Urinary bladder (tissue), 4 donors: ENCODE results near the gene FRMPD2. TPM values are rescaled to one million over a fixed set of nuclear protein-coding genes. Genes with fewer than 3 reads are reported as not detected.

Experiments
- DNase-seq: peaks from one replicate; pipeline ENCODE4 v3.0.0-alpha.2; 2015; ENCODE audit errors: extremely low spot score
- H3K27ac ChIP-seq: one replicate; pipeline ENCODE4 v1.5.1; 2013; ENCODE audit warnings: low read depth, mild to moderate bottlenecking, moderate library complexity
- H3K36me3 ChIP-seq: one replicate; pipeline ENCODE4 v1.6.1; 2013; ENCODE audit warnings: mild to moderate bottlenecking, moderate library complexity; ENCODE audit not compliant: insufficient read depth
- H3K4me1 ChIP-seq: one replicate; pipeline ENCODE4 v1.6.1; 2013; ENCODE audit warnings: mild to moderate bottlenecking, moderate library complexity; ENCODE audit not compliant: insufficient read depth
- H3K4me3 ChIP-seq: one replicate; pipeline ENCODE4 v1.5.1; 2013; ENCODE audit warnings: low read depth, low read length
- WGBS: extraction: QIAGEN DNeasy Blood & Tissue Kit; methylation state at CpG from one replicate; pipeline ENCODE4 v1.1.7; 2013; 5-methylcytosine and 5-hydroxymethylcytosine counted together
- polyA plus RNA-seq: library from polyadenylated mRNA; stranded (reverse); fragments of 200-250 nt; gene quantifications from one replicate; pipeline ENCODE4 v1.2.3, GENCODE V29; 2013
- total RNA-seq: library from RNA; depleted of rRNA; stranded (reverse); fragments of >200 nt; gene quantifications from one replicate; pipeline ENCODE4 v1.2.3, GENCODE V29; 2014
- donor health status: healthy with polysubstance abuse.
- donor health status: healthy.

Gene FRMPD2
- total and polyA plus RNA-seq, 2 donors: 0.10 to 1.9 TPM

DNA sequence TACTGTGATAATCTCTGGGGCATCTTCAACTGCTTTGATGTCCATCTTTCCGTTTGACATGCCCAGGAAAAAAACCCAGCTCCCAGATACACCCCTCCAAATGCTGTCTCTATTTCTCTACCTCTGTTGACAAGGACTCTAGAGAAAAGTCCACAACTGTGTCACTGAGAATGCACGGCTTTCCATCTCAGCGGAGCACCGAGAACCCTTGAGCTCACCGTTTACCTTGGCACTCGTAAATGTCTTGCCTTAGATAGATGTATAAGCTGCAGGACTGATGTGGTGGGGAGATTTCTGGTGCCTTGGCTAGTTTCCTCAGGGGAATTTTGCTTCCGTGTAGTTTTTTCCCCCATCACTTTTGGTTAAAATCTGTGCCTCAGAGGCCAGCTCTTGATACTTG is 24.6 kb upstream of the FRMPD2 start:
- H3K36me3 ChIP-seq: no peaks in the 10 kb centered on the region
- 59% methylated on average over 7 of the region's 7 CpGs for WGBS
- no peak overlapping the region for H3K27ac ChIP-seq
- no peak for DNase-seq
- H3K4me1 ChIP-seq: no peaks in the 10 kb centered on the region
- H3K4me3 ChIP-seq: no peak overlapping the region

DNA sequence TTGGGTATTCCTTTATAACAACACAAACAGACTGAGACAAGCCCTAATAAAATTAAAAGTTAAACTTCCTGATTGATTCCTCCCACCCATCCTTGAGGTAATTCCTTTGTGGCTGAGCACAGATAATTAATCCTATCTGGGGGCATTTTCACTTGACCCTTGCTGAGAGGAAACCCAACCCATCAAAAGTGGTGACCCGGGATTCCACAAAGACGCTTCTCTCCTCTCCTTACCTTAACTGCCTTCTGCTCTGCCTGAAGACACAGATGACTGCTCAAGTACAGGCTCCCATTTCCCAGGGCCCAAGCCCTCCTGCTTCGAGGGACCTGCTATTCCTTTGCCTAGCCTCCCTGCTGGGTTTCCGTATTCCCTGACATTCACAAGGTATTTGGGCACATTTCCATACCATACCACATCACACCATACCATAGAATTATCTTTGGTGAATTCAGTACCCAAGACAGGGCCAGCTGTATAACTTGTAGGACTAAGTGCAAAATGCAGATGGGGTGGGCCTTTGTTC is 22.1 kb upstream of the FRMPD2 start:
- no peak for DNase-seq
- 80% methylated on average over 4 of the region's 4 CpGs for WGBS
- Histone ChIP-seq H3K27ac (no peak overlapping the region), H3K4me3 (no peak overlapping the region), H3K36me3 (no peaks in the 10 kb centered on the region), H3K4me1 (no peaks in the 10 kb centered on the region)

DNA sequence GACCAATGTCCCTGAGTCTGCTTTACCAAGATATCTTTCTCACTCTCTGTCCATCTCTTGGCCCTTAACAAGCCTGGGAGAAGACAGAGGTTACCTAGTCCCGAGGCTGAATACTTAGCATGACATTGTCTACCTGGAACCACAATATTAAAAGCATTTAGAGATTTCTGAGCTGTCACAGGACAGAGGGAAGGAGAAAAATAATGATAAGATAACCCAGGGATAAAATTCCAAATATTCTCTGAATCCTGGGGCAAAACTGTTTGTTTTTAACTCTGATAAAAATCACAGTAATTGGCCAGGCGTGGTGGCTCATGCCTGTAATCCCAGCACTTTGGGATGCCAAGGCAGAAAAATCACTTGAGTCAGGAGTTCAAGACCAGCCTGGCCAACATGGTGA is 19.9 kb upstream of the FRMPD2 start:
- Histone ChIP-seq H3K4me3 (no peak overlapping the region), H3K36me3 (no peaks in the 10 kb centered on the region), H3K4me1 (no peaks in the 10 kb centered on the region), H3K27ac (no peak overlapping the region)
- DNase-seq: no peak
- WGBS: 74% methylated on average over 2 of the region's 2 CpGs

DNA sequence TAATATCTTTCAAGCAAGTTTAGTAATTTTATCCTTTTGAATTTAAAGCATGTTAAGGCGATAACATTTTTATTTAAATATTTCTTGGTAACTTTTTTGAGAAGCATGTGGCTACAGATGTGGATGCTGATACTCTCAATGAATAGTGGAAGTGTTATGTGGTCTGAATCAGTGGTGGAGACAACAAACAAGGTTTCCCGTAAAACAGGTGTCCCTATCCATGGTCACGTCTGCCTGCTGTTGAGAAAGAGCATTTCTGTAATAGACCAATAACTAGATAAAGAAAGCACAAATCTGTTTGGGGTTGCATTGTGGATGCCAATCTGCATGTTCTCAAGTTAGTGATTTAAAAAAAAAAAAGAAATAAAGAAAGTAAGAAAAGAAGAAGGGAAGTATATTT is 18.1 kb upstream of the FRMPD2 start:
- Histone ChIP-seq H3K4me3 (no peak overlapping the region), H3K27ac (no peak overlapping the region), H3K36me3 (no peaks in the 10 kb centered on the region), H3K4me1 (no peaks in the 10 kb centered on the region)
- no peak for DNase-seq
- WGBS: 91% methylated on average over 3 of the region's 3 CpGs

DNA sequence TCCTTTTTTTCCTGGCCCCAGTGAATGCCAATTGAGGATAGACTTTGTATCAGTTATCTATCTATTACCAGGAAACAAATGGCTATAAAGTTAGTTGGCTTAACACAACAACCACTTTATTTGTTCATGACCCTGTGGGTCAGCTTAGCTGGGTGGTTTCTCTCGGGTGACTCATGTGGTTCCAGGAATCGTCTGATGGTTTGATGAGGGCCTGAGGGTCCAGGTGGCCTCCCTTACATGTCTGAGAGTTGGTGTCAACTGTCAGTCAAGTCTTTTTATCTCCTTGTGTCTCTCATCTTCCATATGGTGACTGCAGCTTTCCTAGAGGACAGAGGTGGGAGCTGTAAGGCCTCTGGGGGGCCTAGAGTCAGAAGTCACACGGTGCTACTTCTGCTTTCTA is 16.7 kb upstream of the FRMPD2 start:
- H3K4me1 ChIP-seq: no peaks in the 10 kb centered on the region
- no peak overlapping the region for H3K27ac ChIP-seq
- H3K4me3 ChIP-seq: no peak overlapping the region
- WGBS: 65% methylated on average over 3 of the region's 3 CpGs
- H3K36me3 ChIP-seq: no peaks in the 10 kb centered on the region
- DNase-seq: no peak

DNA sequence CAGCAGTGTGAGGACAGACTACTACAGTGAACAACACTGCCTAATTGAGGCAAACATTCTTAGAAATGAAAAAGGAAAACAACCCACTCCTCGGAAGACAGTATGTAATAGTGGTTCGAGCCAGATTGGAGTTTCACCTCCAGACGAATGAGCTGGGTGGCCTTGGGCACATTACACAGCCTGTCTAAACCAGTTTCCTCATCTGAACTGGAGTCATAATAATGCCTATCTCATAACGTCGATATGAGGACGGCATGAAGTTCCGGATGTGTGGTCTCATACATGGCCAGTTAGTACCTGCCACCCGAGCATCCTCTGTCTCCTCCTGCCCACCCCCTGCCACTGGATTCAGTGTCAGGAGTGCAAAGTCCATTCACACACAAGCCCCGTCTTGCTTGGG is 15.8 kb upstream of the FRMPD2 start:
- whole genome bisulfite sequencing: 91% methylated on average over 9 of the region's 9 CpGs
- DNase-seq: no peak

DNA sequence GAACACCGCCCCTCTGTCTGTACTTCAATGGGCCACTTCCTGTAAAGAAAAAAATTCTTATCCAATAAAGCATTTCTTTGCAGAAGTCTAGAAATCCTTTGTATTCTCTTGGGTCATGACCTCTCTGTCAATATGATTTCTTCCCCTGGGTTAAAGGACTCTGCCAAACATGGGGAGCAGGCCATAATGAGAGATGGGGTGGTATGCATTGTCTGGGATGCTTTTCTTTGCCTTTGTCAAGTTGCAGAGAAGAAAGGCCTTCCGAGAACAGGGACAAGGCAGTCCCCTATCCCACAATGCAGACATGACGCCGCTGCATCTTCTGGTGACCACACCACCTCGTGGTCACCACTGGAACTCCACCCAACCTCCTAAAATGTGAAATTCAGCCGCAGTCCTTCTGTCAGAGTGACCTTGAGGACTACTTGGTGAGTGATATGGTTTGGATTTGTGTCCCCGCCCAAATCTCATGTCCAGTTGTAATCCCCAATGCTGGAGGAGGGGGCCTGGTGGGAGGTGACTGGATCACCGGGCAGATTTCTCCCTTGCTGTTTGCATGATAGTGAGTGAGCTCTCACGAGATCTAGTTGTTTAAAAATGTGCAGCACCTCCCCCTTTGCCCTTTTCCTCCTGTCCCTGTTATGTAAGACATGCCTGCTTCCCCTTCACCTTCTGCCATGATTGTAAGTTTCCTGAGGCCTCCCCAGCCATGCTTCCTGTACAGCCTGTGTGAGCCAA is 15.2 kb upstream of the FRMPD2 start:
- DNase-seq: no peak
- Histone ChIP-seq H3K4me3 (no peak overlapping the region), H3K27ac (no peak overlapping the region), H3K36me3 (no peaks in the 10 kb centered on the region), H3K4me1 (no peaks in the 10 kb centered on the region)
- WGBS: 24% methylated on average over 9 of the region's 9 CpGs

More for the DNA sequence above, 15.8 kb upstream of the FRMPD2 start:
- no peak overlapping the region for H3K27ac ChIP-seq
- H3K4me3 ChIP-seq: no peak overlapping the region
- H3K4me1 ChIP-seq: no peaks in the 10 kb centered on the region
- no peaks in the 10 kb centered on the region for H3K36me3 ChIP-seq

DNA sequence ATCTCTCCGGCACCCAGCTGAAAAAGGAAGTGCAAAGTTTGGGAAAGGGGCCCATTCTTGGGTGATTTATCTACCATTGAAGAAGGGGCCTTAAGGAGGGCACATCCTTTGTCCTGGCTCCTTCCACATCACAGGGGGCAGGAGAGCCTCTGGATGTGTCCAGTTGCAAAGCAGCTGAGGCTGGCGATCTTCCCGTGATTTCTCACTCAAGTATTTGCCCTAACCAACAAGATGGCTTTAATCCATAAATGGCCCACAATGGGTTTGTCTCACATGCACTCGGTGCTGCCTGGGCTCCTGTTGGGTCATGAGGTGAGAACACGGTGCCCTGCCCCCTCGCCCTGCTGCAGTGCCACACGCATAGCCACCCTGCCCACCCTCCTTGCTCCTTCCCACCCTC is 14.2 kb upstream of the FRMPD2 start:
- Histone ChIP-seq H3K27ac (no peak overlapping the region), H3K36me3 (no peaks in the 10 kb centered on the region), H3K4me1 (no peaks in the 10 kb centered on the region), H3K4me3 (no peak overlapping the region)
- WGBS: 91% methylated on average over 7 of the region's 7 CpGs
- DNase-seq: no peak

DNA sequence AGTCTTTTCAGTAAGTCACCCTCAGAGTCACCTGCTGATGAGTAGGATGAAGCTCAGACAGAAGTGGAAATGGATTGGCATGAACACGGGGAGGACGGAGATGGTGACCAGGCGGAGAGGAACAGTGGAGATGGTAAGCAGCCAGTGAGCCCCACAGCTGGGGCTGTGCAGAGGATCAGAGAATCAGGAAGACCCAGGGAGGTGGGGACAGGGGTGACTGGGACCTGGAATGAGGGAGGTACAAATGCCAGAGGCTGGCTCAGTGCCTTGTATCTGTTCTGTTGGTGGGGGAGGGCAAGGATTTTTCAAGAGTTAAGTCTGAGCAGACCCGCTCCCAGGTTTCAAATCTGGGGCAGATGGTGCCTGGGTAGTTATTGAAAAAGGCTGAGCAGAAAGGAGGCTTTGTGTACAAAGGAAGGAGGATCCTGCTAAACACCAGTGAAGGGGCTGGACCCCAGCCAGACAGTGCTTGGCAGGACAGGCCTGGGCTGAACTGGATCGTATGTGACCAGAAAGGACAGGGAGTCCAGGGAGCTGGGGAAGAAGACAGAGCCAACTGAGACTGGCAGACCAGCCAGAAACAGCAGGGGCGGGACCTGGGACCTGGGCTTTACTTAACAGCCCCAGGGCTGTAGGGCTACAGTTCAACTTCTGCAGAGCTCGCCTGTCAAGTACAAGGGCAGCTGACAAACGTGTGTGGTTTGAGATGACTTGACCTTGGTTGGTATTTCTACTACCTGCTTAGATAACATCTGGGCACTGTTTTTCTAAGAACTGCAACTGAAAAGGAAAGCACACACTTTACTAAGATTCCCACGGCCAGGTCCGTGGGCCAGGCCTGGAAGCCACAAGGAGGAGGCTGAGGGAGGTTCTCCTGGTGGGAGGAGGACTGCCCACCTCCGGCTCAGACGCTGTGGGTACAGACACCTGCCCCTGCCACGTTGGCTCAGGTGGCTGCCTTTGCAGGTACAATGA is 13.2 kb upstream of the FRMPD2 start:
- H3K27ac ChIP-seq: peak overlapping the region; percentile 42
- 66% methylated on average over 13 of the region's 13 CpGs for WGBS
- no peak for DNase-seq
- H3K36me3 ChIP-seq: no peaks in the 10 kb centered on the region
- no peaks in the 10 kb centered on the region for H3K4me1 ChIP-seq
- H3K4me3 ChIP-seq: no peak overlapping the region

DNA sequence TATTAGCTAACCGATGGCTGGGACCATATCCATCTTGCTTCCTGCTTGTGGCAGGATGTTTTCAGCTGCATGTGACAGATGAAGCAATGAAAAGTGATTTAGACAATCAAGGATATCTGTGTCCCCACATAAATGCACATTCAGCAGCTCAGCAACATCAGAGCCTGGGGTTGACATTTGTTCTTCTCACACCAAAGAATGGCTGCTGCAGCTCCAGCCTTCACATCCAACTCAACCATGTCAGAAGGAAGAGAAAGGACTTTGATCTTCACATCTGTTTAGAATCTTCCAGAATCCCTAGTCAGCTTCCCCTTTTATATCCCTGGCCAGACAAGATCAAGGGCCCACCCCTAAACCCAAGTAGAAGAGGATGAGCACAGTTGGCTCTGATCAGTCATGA is 11.9 kb upstream of the FRMPD2 start:
- no peak for DNase-seq
- Histone ChIP-seq H3K4me3 (no peak overlapping the region), H3K36me3 (no peaks in the 10 kb centered on the region), H3K4me1 (no peaks in the 10 kb centered on the region), H3K27ac (no peak overlapping the region)
- 88% methylated on average over 1 of the region's 1 CpG for WGBS

DNA sequence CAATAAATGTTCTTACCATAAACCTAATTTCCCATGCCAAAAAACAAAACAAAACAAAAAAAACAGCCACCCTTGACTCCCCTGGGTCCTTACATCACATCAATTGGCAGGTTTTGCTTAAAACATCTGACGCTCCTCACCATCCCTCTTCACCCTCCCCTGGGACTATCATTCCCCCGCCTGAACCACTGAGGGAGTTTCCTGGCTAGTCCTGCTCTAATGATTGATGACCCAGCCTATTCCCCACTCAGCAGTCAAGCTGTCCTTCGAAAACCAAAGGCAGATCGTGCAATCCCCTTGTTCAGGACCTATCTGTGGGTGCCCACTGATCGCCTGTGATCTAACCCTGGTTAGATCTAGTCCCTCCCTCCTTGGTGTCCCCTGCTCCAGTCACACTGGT is 11.2 kb upstream of the FRMPD2 start:
- no peaks in the 10 kb centered on the region for H3K4me1 ChIP-seq
- no peaks in the 10 kb centered on the region for H3K36me3 ChIP-seq
- 74% methylated on average over 5 of the region's 5 CpGs for WGBS

DNA sequence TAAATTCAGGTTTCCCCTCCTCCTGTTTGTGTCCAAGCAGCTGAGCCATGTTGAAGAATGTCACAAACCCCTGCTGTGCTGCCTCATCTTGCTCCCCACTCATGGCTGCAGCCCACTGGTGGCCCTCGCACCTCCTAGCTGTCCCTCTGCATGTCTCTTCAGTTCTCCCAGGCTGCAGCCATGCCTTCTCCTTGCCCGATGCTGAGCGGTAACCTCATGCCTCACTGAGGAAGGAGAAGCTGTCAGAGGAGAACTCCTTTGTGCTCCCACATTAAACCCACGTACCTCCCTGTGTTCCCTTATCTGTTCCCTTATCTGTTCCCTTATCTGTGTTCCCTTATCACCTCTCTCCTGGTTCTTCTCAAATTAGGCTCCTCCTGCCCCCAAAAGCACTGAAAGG is 10.3 kb upstream of the FRMPD2 start:
- Histone ChIP-seq H3K4me3 (no peak overlapping the region), H3K27ac (no peak overlapping the region), H3K36me3 (no peaks in the 10 kb centered on the region), H3K4me1 (no peaks in the 10 kb centered on the region)
- WGBS: 44% methylated on average over 4 of the region's 4 CpGs
- DNase-seq: no peak

More for the DNA sequence above, 11.2 kb upstream of the FRMPD2 start:
- no peak for DNase-seq
- Histone ChIP-seq H3K27ac (no peak overlapping the region), H3K4me3 (no peak overlapping the region)

DNA sequence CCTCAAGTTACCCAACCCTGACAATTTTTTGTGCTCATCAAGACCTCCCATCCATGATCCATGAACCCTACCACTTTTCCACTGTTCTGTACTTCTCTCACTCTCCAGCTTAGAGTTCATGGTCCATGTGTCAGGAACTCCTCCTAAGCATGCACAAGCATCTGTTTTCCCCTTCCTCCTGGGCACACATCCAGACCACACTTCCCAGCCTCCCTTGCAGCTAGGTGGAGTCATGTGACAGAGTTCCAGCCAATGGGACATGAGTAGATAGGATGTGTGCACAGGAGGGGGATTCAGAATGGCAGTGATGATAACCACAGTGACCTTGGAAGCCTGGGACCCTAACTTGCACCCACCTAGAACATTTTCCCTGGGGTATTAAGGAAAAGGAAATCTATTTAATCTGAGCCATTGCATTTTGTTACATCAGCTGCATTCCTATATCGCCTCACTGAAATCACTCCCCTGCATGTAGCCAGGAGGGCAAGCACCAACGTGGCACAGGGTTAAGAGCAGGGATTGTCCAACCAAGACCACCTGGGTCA is 9.6 kb upstream of the FRMPD2 start:
- Histone ChIP-seq H3K4me1 (no peaks in the 10 kb centered on the region), H3K27ac (no peak overlapping the region), H3K36me3 (no peaks in the 10 kb centered on the region), H3K4me3 (no peak overlapping the region)
- DNase-seq: no peak
- WGBS: 83% methylated on average over 2 of the region's 2 CpGs

DNA sequence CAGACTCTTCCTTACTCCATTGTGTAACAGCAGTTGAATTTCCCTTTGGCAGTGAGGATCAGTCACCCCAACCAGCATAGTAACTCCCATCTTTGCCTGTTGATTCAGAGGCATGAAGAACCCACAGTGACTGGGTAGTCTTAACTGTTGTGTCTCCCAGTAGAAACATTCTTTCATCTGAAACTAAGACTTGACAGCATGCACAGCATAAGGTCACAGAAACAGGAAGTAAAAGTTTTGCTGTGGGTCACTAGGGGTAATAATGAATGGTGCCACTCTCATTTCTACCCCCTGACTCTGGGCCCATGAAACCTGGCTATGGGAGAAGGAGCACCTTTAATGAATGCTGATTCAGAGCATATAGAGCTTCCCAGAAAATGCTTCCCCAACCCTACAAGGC is 8.3 kb upstream of the FRMPD2 start:
- DNase-seq: no peak
- H3K27ac ChIP-seq: no peak overlapping the region
- H3K4me3 ChIP-seq: no peak overlapping the region
- no peaks in the 10 kb centered on the region for H3K4me1 ChIP-seq
- no peaks in the 10 kb centered on the region for H3K36me3 ChIP-seq
